ENCODE data around the gene F11R. TPM values are rescaled to one million over a fixed set of nuclear protein-coding genes. Genes with fewer than 3 reads are reported as not detected.

The F11R gene
- total and polyA plus RNA-seq, 2 of the 13 experiments (the other 11 are each of a cell fraction or from before 2014, with no cell fraction given), result 95.8 to 105 TPM

GRCh38 chr1:161017756-161018630 lies 3.0 kb downstream of the F11R start:
- intact Hi-C loops (cut with micrococcal nuclease; ENCODE audit: unreplicated experiment), result no loop called here
- 78% methylated on average over 5 of the region's 5 CpGs for WGBS (ENCODE audit: low lambda C conversion rate)
- Histone ChIP-seq H3K9me3 (ENCODE audit: low read length) (no peaks in the 10 kb centered on the region), H3K4me2 (ENCODE audit: low read depth, low read length) (peak overlapping the region; percentile 66), H3K36me3 (replicated peaks in 1 of 2; ENCODE audit: control insufficient read depth in 1 of 2, insufficient read depth in 2 of 2, low read length in 2 of 2) (no peaks in the 10 kb centered on the region), H4K20me1 (ENCODE audit: insufficient read depth, low read length) (0 out of 2 replicates have a peak, but pooled peaks cover 3% of the 10 kb centered on the region), H3K4me3 (replicated peaks in 1 of 3; ENCODE audit: insufficient read depth in 1 of 3, low read depth in 2 of 3, low read length in 3 of 3) (0 out of 6 replicates have a peak overlapping the region, but pooled peaks of 1 of the 3 experiments have one; percentile 10), H2AFZ (ENCODE audit: low read length) (no peak overlapping the region), H3K27ac (ENCODE audit: extremely low read length, insufficient read depth, low read length) (peak overlapping the region; percentile 14), H3K79me2 (ENCODE audit: insufficient read depth, low read length) (peaks cover 43% of the 10 kb centered on the region), H3K9ac (ENCODE audit: insufficient read depth, low read depth, low read length) (peak overlapping the region; percentile 47; the same call in 1 of the 2 replicates), H3K4me1 (ENCODE audit: insufficient read depth, low read length) (peaks cover 68% of the 10 kb centered on the region), H3K27me3 (ENCODE audit: control insufficient read depth in 1 of 2, insufficient read depth in 2 of 2, low read length in 2 of 2) (no peaks in the 10 kb centered on the region; a peak in 1 of 5 replicates)
- ChIA-PET POLR2A (interaction anchor here (1.5 kb wide), 1 partner anchor 28 kb away, joined by 4 read pairs; the partner anchor contains the start of gene USF1), CTCF (ENCODE audit: low intra/inter-chr PET ratio, low total read pairs) (no interaction called here)
- in situ Hi-C loops (cut with HindIII; ENCODE audit: extremely low pct_ligation_motif_present, low pct_unique_long_range_greater_than_20kb), result no loop called here
- no peak for DNase-seq (ENCODE audit: low spot score)
- no peak for ATAC-seq
- FAIRE-seq, result no peak
- BruUV-seq (replicated peaks), result no TSS peak
- TF ChIP-seq HOXA9 (CRISPR knock-in tag; IDR thresholded peaks at IDR 0.05; ENCODE audit: borderline replicate concordance), result no peak
- no peak for TF ChIP-seq MTF1 (CRISPR knock-in tag; IDR thresholded peaks at IDR 0.05)
- TF ChIP-seq, protein P1, sequence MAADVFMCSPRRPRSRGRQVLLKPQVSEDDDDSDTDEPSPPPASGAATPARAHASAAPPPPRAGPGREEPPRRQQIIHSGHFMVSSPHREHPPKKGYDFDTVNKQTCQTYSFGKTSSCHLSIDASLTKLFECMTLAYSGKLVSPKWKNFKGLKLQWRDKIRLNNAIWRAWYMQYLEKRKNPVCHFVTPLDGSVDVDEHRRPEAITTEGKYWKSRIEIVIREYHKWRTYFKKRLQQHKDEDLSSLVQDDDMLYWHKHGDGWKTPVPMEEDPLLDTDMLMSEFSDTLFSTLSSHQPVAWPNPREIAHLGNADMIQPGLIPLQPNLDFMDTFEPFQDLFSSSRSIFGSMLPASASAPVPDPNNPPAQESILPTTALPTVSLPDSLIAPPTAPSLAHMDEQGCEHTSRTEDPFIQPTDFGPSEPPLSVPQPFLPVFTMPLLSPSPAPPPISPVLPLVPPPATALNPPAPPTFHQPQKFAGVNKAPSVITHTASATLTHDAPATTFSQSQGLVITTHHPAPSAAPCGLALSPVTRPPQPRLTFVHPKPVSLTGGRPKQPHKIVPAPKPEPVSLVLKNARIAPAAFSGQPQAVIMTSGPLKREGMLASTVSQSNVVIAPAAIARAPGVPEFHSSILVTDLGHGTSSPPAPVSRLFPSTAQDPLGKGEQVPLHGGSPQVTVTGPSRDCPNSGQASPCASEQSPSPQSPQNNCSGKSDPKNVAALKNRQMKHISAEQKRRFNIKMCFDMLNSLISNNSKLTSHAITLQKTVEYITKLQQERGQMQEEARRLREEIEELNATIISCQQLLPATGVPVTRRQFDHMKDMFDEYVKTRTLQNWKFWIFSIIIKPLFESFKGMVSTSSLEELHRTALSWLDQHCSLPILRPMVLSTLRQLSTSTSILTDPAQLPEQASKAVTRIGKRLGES (CRISPR knock-in tag; IDR thresholded peaks at IDR 0.05; ENCODE audit: borderline replicate concordance), result no peak
- TF ChIP-seq SAP130 (CRISPR knock-in tag; IDR thresholded peaks at IDR 0.05; ENCODE audit: low read depth), result peak; percentile 2; the same call in 1 of the 2 replicates
- no peak for TF ChIP-seq ZNF496 (CRISPR knock-in tag; IDR thresholded peaks at IDR 0.05; ENCODE audit: insufficient replicate concordance)
- TF ChIP-seq TP53 (CRISPR knock-in tag; conservative IDR thresholded peaks at IDR 0.05), result no peak
- TF ChIP-seq, protein P2, sequence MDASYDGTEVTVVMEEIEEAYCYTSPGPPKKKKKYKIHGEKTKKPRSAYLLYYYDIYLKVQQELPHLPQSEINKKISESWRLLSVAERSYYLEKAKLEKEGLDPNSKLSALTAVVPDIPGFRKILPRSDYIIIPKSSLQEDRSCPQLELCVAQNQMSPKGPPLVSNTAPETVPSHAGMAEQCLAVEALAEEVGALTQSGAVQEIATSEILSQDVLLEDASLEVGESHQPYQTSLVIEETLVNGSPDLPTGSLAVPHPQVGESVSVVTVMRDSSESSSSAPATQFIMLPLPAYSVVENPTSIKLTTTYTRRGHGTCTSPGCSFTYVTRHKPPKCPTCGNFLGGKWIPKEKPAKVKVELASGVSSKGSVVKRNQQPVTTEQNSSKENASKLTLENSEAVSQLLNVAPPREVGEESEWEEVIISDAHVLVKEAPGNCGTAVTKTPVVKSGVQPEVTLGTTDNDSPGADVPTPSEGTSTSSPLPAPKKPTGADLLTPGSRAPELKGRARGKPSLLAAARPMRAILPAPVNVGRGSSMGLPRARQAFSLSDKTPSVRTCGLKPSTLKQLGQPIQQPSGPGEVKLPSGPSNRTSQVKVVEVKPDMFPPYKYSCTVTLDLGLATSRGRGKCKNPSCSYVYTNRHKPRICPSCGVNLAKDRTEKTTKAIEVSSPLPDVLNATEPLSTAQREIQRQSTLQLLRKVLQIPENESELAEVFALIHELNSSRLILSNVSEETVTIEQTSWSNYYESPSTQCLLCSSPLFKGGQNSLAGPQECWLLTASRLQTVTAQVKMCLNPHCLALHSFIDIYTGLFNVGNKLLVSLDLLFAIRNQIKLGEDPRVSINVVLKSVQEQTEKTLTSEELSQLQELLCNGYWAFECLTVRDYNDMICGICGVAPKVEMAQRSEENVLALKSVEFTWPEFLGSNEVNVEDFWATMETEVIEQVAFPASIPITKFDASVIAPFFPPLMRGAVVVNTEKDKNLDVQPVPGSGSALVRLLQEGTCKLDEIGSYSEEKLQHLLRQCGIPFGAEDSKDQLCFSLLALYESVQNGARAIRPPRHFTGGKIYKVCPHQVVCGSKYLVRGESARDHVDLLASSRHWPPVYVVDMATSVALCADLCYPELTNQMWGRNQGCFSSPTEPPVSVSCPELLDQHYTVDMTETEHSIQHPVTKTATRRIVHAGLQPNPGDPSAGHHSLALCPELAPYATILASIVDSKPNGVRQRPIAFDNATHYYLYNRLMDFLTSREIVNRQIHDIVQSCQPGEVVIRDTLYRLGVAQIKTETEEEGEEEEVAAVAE (CRISPR knock-in tag; IDR thresholded peaks at IDR 0.05; ENCODE audit: borderline replicate concordance), result no peak
- peak; percentile 33 for TF ChIP-seq TEAD3 (CRISPR knock-in tag; optimal IDR thresholded peaks at IDR 0.05; ENCODE audit: borderline replicate concordance)
- TF ChIP-seq HIVEP1 (CRISPR knock-in tag; IDR thresholded peaks at IDR 0.05), result no peak
- TF ChIP-seq ZNF790 (CRISPR knock-in tag; IDR thresholded peaks at IDR 0.05; ENCODE audit: borderline replicate concordance), result no peak
- TF ChIP-seq, protein P3, sequence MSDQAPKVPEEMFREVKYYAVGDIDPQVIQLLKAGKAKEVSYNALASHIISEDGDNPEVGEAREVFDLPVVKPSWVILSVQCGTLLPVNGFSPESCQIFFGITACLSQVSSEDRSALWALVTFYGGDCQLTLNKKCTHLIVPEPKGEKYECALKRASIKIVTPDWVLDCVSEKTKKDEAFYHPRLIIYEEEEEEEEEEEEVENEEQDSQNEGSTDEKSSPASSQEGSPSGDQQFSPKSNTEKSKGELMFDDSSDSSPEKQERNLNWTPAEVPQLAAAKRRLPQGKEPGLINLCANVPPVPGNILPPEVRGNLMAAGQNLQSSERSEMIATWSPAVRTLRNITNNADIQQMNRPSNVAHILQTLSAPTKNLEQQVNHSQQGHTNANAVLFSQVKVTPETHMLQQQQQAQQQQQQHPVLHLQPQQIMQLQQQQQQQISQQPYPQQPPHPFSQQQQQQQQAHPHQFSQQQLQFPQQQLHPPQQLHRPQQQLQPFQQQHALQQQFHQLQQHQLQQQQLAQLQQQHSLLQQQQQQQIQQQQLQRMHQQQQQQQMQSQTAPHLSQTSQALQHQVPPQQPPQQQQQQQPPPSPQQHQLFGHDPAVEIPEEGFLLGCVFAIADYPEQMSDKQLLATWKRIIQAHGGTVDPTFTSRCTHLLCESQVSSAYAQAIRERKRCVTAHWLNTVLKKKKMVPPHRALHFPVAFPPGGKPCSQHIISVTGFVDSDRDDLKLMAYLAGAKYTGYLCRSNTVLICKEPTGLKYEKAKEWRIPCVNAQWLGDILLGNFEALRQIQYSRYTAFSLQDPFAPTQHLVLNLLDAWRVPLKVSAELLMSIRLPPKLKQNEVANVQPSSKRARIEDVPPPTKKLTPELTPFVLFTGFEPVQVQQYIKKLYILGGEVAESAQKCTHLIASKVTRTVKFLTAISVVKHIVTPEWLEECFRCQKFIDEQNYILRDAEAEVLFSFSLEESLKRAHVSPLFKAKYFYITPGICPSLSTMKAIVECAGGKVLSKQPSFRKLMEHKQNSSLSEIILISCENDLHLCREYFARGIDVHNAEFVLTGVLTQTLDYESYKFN (CRISPR knock-in tag; conservative IDR thresholded peaks at IDR 0.05), result no peak
- TF ChIP-seq HES4 (CRISPR knock-in tag; IDR thresholded peaks at IDR 0.05; ENCODE audit: borderline replicate concordance), result no peak

All from HepG2 (cell line).